ENCODE data around the gene UBE3D.
"Not testable (repeated sequence)": the region's sequence is repeated elsewhere in the genome, so short reads cannot be mapped to it uniquely, and the experiment has no call there.

Gene UBE3D

GRCh38 chr6:82893889-82894652 is 171.6 kb downstream of the UBE3D start:
- Histone ChIP-seq H3K4me3 (ENCODE audit: low read length in 2 of 2) (no peak overlapping the region), H3K4me1 (ENCODE audit: control insufficient read depth, insufficient read depth, low read length) (no peaks in the 10 kb centered on the region), H3K27me3 (ENCODE audit: control insufficient read depth in 1 of 2, insufficient read depth in 2 of 2, low read length in 2 of 2) (no peaks in the 10 kb centered on the region), H3K9me3 (ENCODE audit: control insufficient read depth in 2 of 2, low read length in 2 of 2) (no peaks in the 10 kb centered on the region), H3K9ac (ENCODE audit: low read length in 2 of 2) (no peak overlapping the region), H3K36me3 (ENCODE audit: control insufficient read depth in 2 of 2, insufficient read depth in 2 of 2, low read length in 2 of 2) (peaks cover 0 to 4% of the 10 kb centered on the region in 2 donors), H3K27ac (ENCODE audit: low read length) (no peak overlapping the region)

DNA sequence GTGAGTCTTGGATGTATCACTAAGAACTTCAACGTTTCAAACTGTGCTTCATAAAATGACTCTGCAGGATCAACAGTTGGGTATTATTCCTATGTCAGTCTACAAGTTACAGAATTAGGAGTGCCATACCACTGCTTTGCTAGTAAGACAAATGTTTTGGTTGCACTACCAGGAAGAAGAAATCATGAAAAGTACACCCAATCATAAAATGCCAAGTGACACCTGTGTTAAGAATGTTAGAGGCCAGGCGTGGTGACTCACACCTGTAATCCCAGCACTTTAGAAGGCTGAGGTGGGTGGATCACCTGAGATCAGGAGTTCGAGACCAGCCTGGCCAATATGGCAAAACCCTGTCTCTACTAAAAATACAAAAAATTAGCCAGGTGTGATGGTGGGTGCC is 174.1 kb downstream of the UBE3D start:
- not testable (repeated sequence) for H3K4me1 ChIP-seq (ENCODE audit: control insufficient read depth, insufficient read depth, low read length); H3K36me3 ChIP-seq (ENCODE audit: control insufficient read depth in 2 of 2, insufficient read depth in 2 of 2, low read length in 2 of 2); H3K4me3 ChIP-seq (ENCODE audit: low read length in 2 of 2); H3K27ac ChIP-seq (ENCODE audit: low read length); H3K27me3 ChIP-seq (ENCODE audit: control insufficient read depth in 1 of 2, insufficient read depth in 2 of 2, low read length in 2 of 2); H3K9me3 ChIP-seq (ENCODE audit: control insufficient read depth in 2 of 2, low read length in 2 of 2); H3K9ac ChIP-seq (ENCODE audit: low read length in 2 of 2)

- no peak overlapping the region for H3K27ac ChIP-seq (ENCODE audit: low read length)
- H3K27me3 ChIP-seq (ENCODE audit: control insufficient read depth in 1 of 2, insufficient read depth in 2 of 2, low read length in 2 of 2) = no peaks in the 10 kb centered on the region
- no peak overlapping the region for H3K4me3 ChIP-seq (ENCODE audit: low read length in 2 of 2)
- no peaks in the 10 kb centered on the region for H3K9me3 ChIP-seq (ENCODE audit: control insufficient read depth in 2 of 2, low read length in 2 of 2)
- H3K9ac ChIP-seq (ENCODE audit: low read length in 2 of 2) = no peak overlapping the region
- H3K36me3 ChIP-seq (ENCODE audit: control insufficient read depth in 2 of 2, insufficient read depth in 2 of 2, low read length in 2 of 2) = peaks cover 0 to 4% of the 10 kb centered on the region in 2 donors
- H3K4me1 ChIP-seq (ENCODE audit: control insufficient read depth, insufficient read depth, low read length) = no peaks in the 10 kb centered on the region
Observed at GRCh38 chr6:82891076-82891475, 174.6 kb downstream of the UBE3D start.

- H3K27ac ChIP-seq (ENCODE audit: low read length) = no peak overlapping the region
- H3K9me3 ChIP-seq (ENCODE audit: control insufficient read depth in 2 of 2, low read length in 2 of 2) = no peaks in the 10 kb centered on the region
- no peak overlapping the region for H3K4me3 ChIP-seq (ENCODE audit: low read length in 2 of 2)
- no peak overlapping the region for H3K9ac ChIP-seq (ENCODE audit: low read length in 2 of 2)
- H3K27me3 ChIP-seq (ENCODE audit: control insufficient read depth in 1 of 2, insufficient read depth in 2 of 2, low read length in 2 of 2) = no peaks in the 10 kb centered on the region
- no peaks in the 10 kb centered on the region for H3K4me1 ChIP-seq (ENCODE audit: control insufficient read depth, insufficient read depth, low read length)
- H3K36me3 ChIP-seq (ENCODE audit: control insufficient read depth in 2 of 2, insufficient read depth in 2 of 2, low read length in 2 of 2) = peaks cover 0 to 4% of the 10 kb centered on the region in 2 donors
Observed at GRCh38 chr6:82890240-82890639, 175.4 kb downstream of the UBE3D start.

DNA sequence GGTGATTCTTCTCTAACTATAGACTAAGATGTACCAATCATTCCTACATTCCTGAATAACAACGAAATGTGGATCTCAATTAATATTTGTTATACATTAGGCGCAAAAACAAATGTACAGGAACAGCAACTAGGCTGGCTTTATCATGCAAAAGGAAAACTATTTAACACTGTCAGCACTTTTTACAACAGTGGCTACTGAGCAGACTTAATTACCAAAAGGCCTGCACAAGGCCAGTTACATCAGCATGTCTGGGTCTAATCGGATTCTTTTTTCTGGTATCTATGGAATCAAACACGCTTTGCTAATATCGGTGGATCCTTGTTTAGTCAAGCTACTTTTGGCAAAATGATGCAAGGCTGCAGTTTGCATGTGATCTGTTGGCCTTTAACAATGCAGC is 176.5 kb downstream of the UBE3D start:
- Histone ChIP-seq H3K9me3 (ENCODE audit: control insufficient read depth in 2 of 2, low read length in 2 of 2) (no peaks in the 10 kb centered on the region), H3K27ac (ENCODE audit: low read length) (no peak overlapping the region)

GRCh38 chr6:82882363-82883023 is 183.1 kb downstream of the UBE3D start:
- H3K9ac ChIP-seq (ENCODE audit: low read length in 2 of 2) = no peak overlapping the region
- H3K27ac ChIP-seq (ENCODE audit: low read length) = no peak overlapping the region
- no peaks in the 10 kb centered on the region for H3K36me3 ChIP-seq (ENCODE audit: control insufficient read depth in 2 of 2, insufficient read depth in 2 of 2, low read length in 2 of 2)
- H3K4me1 ChIP-seq (ENCODE audit: control insufficient read depth, insufficient read depth, low read length) = no peaks in the 10 kb centered on the region
- H3K4me3 ChIP-seq (ENCODE audit: low read length in 2 of 2) = no peak overlapping the region
- no peaks in the 10 kb centered on the region for H3K27me3 ChIP-seq (ENCODE audit: control insufficient read depth in 1 of 2, insufficient read depth in 2 of 2, low read length in 2 of 2)
- H3K9me3 ChIP-seq (ENCODE audit: control insufficient read depth in 2 of 2, low read length in 2 of 2) = no peaks in the 10 kb centered on the region

More for the DNA sequence above, 176.5 kb downstream of the UBE3D start:
- H3K4me3 ChIP-seq (ENCODE audit: low read length in 2 of 2) = no peak overlapping the region
- H3K9ac ChIP-seq (ENCODE audit: low read length in 2 of 2) = no peak overlapping the region
- H3K4me1 ChIP-seq (ENCODE audit: control insufficient read depth, insufficient read depth, low read length) = no peaks in the 10 kb centered on the region
- H3K27me3 ChIP-seq (ENCODE audit: control insufficient read depth in 1 of 2, insufficient read depth in 2 of 2, low read length in 2 of 2) = no peaks in the 10 kb centered on the region
- H3K36me3 ChIP-seq (ENCODE audit: control insufficient read depth in 2 of 2, insufficient read depth in 2 of 2, low read length in 2 of 2) = peaks cover 0 to 4% of the 10 kb centered on the region in 2 donors

DNA sequence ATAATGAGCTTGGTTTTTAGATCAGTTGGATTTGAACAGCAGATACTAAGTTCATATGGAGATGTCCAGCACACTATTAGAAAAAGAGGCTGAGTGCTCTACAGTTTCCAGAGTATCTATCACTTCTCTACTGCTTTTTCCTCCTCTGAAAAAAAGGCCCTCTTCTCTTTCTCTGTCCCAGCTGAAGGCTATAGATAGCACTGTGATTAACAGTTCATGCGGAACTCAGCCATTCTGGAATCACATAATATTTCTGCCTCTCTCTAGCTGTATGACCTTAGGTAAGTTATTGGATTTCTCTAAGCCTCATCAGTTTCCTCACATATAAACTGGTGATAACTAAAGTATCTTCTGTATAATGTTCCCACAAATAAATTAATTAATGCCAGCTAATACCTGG is 184.1 kb downstream of the UBE3D start:
- no peak overlapping the region for H3K27ac ChIP-seq (ENCODE audit: low read length)

GRCh38 chr6:82878812-82879211 is 186.8 kb downstream of the UBE3D start:
- no peaks in the 10 kb centered on the region for H3K4me1 ChIP-seq (ENCODE audit: control insufficient read depth, insufficient read depth, low read length)
- H3K9ac ChIP-seq (ENCODE audit: low read length in 2 of 2) = no peak overlapping the region
- H3K27ac ChIP-seq (ENCODE audit: low read length) = no peak overlapping the region
- H3K36me3 ChIP-seq (ENCODE audit: control insufficient read depth in 2 of 2, insufficient read depth in 2 of 2, low read length in 2 of 2) = no peaks in the 10 kb centered on the region
- no peaks in the 10 kb centered on the region for H3K27me3 ChIP-seq (ENCODE audit: control insufficient read depth in 1 of 2, insufficient read depth in 2 of 2, low read length in 2 of 2)
- no peak overlapping the region for H3K4me3 ChIP-seq (ENCODE audit: low read length in 2 of 2)
- no peaks in the 10 kb centered on the region for H3K9me3 ChIP-seq (ENCODE audit: control insufficient read depth in 2 of 2, low read length in 2 of 2)

More for the DNA sequence above, 184.1 kb downstream of the UBE3D start:
- H3K4me3 ChIP-seq (ENCODE audit: low read length in 2 of 2) = no peak overlapping the region
- no peaks in the 10 kb centered on the region for H3K27me3 ChIP-seq (ENCODE audit: control insufficient read depth in 1 of 2, insufficient read depth in 2 of 2, low read length in 2 of 2)
- H3K4me1 ChIP-seq (ENCODE audit: control insufficient read depth, insufficient read depth, low read length) = no peaks in the 10 kb centered on the region
- no peaks in the 10 kb centered on the region for H3K36me3 ChIP-seq (ENCODE audit: control insufficient read depth in 2 of 2, insufficient read depth in 2 of 2, low read length in 2 of 2)
- no peak overlapping the region for H3K9ac ChIP-seq (ENCODE audit: low read length in 2 of 2)
- H3K9me3 ChIP-seq (ENCODE audit: control insufficient read depth in 2 of 2, low read length in 2 of 2) = no peaks in the 10 kb centered on the region

DNA sequence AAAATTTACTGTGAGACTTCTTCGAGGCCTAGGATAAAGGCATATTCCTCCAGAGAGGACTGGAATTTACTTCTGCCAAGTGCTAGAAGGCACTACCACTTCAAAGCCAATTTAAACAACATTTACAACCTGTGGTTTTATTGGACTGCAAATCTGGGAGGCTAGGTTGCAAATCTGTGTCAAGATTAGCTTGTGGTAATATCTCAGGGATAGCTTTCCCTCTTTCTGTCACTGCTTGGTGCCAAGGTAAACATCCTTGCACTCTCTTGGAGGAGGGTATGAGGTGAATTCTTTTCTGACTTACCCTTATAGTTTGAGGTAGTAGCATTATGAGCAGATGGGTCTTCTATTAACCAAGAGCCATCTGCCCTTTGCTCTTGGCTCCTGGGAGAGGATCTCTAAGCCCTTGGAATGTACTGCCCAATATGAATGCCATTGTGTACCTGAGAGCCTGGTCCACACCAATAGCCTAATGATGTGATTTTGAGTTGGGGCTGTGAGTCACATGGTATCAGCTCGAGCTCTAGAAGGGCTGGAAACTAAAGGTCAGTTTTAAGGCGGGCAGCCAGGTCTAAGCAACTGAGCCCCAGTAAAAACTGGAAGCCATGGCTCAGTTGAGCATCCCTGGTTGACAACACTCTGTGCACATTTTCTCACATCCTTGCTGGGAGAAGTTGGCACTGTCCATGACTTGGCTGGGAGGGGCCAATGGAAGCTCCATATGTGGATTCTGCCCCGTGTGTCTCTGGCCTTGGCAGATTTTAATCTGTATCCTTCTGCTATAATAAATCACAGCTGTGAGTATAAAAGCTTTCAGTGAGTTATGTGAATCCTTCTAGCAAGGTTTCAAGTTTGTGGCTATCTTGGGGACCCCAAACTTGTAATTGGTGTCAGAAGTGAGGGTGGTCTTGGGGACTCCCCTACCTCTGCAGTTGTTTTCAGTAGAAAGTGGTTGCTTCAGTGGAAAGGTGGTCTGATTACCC is 188.1 kb downstream of the UBE3D start:
- Histone ChIP-seq H3K9ac (ENCODE audit: low read length in 2 of 2) (no peak overlapping the region), H3K4me3 (ENCODE audit: low read length in 2 of 2) (no peak overlapping the region), H3K9me3 (ENCODE audit: control insufficient read depth in 2 of 2, low read length in 2 of 2) (no peaks in the 10 kb centered on the region), H3K27me3 (ENCODE audit: control insufficient read depth in 1 of 2, insufficient read depth in 2 of 2, low read length in 2 of 2) (no peaks in the 10 kb centered on the region), H3K27ac (ENCODE audit: low read length) (no peak overlapping the region), H3K36me3 (ENCODE audit: control insufficient read depth in 2 of 2, insufficient read depth in 2 of 2, low read length in 2 of 2) (no peaks in the 10 kb centered on the region), H3K4me1 (ENCODE audit: control insufficient read depth, insufficient read depth, low read length) (no peaks in the 10 kb centered on the region)

- Histone ChIP-seq H3K27me3 (ENCODE audit: control insufficient read depth in 1 of 2, insufficient read depth in 2 of 2, low read length in 2 of 2) (no peaks in the 10 kb centered on the region), H3K9me3 (ENCODE audit: control insufficient read depth in 2 of 2, low read length in 2 of 2) (no peaks in the 10 kb centered on the region), H3K4me1 (ENCODE audit: control insufficient read depth, insufficient read depth, low read length) (no peaks in the 10 kb centered on the region), H3K9ac (ENCODE audit: low read length in 2 of 2) (no peak overlapping the region), H3K36me3 (ENCODE audit: control insufficient read depth in 2 of 2, insufficient read depth in 2 of 2, low read length in 2 of 2) (no peaks in the 10 kb centered on the region), H3K27ac (ENCODE audit: low read length) (no peak overlapping the region), H3K4me3 (ENCODE audit: low read length in 2 of 2) (no peak overlapping the region)
Observed at GRCh38 chr6:82875573-82876185, 190.0 kb downstream of the UBE3D start.

Measured in stomach smooth muscle (tissue), 2 donors.